BLaER1 treated with 17β-estradiol and CSF1 and Interleukin-3, amounts not matched to agents 10 nM and 100 nM (cell line): ENCODE data around the gene SYT6.
"Not testable (repeated sequence)": the region's sequence is repeated elsewhere in the genome, so short reads cannot be mapped to it uniquely, and the experiment has no call there.

ENCODE experiments used
- H3K27ac ChIP-seq, 11 experiments: shearing (Covaris generic); formaldehyde crosslinking; 2 replicates each; pipeline ENCODE4 v1.8.1; 2022
- H3K27me3 ChIP-seq, 11 experiments: shearing (Covaris generic); formaldehyde crosslinking; 2 replicates each; pipeline ENCODE4 v1.8.1; 2022
- H3K36me3 ChIP-seq, 11 experiments: shearing (Covaris generic); formaldehyde crosslinking; 2 replicates each; pipeline ENCODE4 v1.8.1; 2022
- H3K4me1 ChIP-seq, 10 experiments: shearing (Covaris generic); formaldehyde crosslinking; 2 replicates each; pipeline ENCODE4 v1.8.1; 2022
- H3K4me2 ChIP-seq, 11 experiments: shearing (Covaris generic); formaldehyde crosslinking; 2 replicates each; pipeline ENCODE4 v1.8.1; 2022
- H3K4me3 ChIP-seq, 10 experiments: shearing (Covaris generic); formaldehyde crosslinking; 2 replicates each; pipeline ENCODE4 v1.8.1; 2022
- H3K9ac ChIP-seq, 11 experiments: shearing (Covaris generic); formaldehyde crosslinking; 2 replicates each; pipeline ENCODE4 v1.8.1; 2022
- H3K9me3 ChIP-seq, 11 experiments: shearing (Covaris generic); formaldehyde crosslinking; replicated peaks in 1 of 11; 2 replicates each; pipeline ENCODE4 v1.8.1; 2022
- H4K20me1 ChIP-seq, 11 experiments: shearing (Covaris generic); formaldehyde crosslinking; 2 replicates each; pipeline ENCODE4 v1.8.1; 2022
- Cebpa-rat ChIP-seq, 11 experiments: shearing (Covaris generic); IDR thresholded peaks; 2 replicates each; pipeline ENCODE4 v1.8.1; 2022

The SYT6 gene

DNA sequence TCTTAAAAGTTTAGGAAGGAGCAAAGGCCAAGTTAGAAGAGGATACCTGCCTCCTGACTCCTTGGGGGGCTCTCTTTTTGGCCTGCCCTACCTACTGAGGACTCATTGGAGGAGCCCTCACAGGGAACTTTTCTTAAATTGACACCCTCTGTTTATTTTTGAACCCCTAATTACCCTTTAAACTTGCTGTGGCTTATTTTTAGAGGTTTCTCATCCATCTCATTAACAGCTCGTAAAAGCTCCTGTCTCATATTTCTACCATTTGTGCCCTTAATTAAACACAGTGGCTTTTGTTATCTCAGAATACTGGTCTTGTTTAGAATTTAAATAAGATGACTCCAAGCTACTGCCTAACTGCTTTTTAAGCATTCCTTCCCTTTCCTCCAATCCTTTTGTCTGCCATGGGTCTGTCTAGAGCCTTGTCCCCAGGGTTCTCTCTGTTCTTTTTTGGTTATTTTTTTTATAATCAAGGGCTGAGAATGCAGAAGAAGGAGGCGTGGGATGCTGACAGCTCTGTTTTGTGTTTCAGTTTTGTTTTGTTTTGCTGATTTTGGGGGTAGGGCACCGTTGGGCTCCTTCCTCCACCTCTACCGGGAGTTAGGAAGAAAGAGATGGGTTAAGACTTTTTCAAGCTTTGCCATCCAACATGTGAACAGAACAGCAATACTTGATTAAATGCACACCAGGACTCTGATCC, 78.0 kb downstream of the SYT6 start:
- Histone ChIP-seq H3K4me2 (peak overlapping the region in 8 of 11 experiments; percentile 11 to 52 (median 33); a peak in 13 of 22 replicates), H4K20me1 (no peaks in the 10 kb centered on the region), H3K9ac (no peak overlapping the region), H3K36me3 (peaks cover 0 to 8% (median 0%) of the 10 kb centered on the region in 11 experiments; a peak in 2 of 22 replicates), H3K4me1 (peaks cover 0 to 20% (median 11%) of the 10 kb centered on the region in 10 experiments; a peak in 14 of 20 replicates), H3K4me3 (no peak overlapping the region), H3K9me3 (peaks cover 24 to 34% (median 26%) of the 10 kb centered on the region in 11 experiments), H3K27me3 (no peaks in the 10 kb centered on the region), H3K27ac (no peak overlapping the region)
- TF ChIP-seq Cebpa-rat (IDR thresholded peaks at IDR 0.05), result no peak

- Histone ChIP-seq H3K4me1 (peaks cover 0 to 20% (median 11%) of the 10 kb centered on the region in 10 experiments; a peak in 14 of 20 replicates), H3K9ac (no peak overlapping the region), H3K4me3 (no peak overlapping the region), H3K27me3 (no peaks in the 10 kb centered on the region), H3K36me3 (peaks cover 0 to 8% (median 0%) of the 10 kb centered on the region in 11 experiments; a peak in 2 of 22 replicates), H3K4me2 (peak overlapping the region in 2 of 11 experiments; percentile 49 to 52; a peak in 4 of 22 replicates), H3K9me3 (peaks cover 24 to 40% (median 26%) of the 10 kb centered on the region in 11 experiments), H3K27ac (no peak overlapping the region), H4K20me1 (no peaks in the 10 kb centered on the region)
- TF ChIP-seq Cebpa-rat (IDR thresholded peaks at IDR 0.05), result no peak
Measured at GRCh38 chr1:114075105-114075504, 78.6 kb downstream of the SYT6 start.

DNA sequence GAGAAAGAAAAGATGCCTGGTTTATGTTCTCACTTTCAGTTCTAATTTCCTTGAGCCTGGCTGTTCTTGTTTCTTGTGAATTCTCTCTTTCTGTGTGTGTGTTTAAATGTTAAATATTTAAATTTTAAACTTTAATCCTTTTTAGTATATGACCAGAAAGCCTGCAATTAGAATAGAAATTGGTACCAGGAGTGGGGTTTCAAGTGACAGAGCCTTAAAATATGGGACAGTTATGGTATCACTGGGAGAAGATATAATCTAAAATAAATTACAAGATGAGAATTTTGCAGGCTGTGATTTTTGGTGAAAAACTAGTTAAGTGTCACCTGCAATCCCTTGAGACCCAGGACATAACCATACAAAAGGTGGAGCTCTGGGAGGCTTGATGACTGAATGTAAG, 81.4 kb downstream of the SYT6 start:
- Histone ChIP-seq H3K36me3 (peaks cover 0 to 8% (median 0%) of the 10 kb centered on the region in 11 experiments; a peak in 2 of 22 replicates), H3K4me3 (no peak overlapping the region), H4K20me1 (no peaks in the 10 kb centered on the region), H3K27ac (no peak overlapping the region), H3K9me3 (peaks cover 24 to 41% (median 26%) of the 10 kb centered on the region in 11 experiments), H3K9ac (no peak overlapping the region), H3K27me3 (no peaks in the 10 kb centered on the region), H3K4me1 (peaks cover 0 to 16% (median 10%) of the 10 kb centered on the region in 10 experiments; a peak in 14 of 20 replicates), H3K4me2 (no peak overlapping the region)
- no peak for TF ChIP-seq Cebpa-rat (IDR thresholded peaks at IDR 0.05)

DNA sequence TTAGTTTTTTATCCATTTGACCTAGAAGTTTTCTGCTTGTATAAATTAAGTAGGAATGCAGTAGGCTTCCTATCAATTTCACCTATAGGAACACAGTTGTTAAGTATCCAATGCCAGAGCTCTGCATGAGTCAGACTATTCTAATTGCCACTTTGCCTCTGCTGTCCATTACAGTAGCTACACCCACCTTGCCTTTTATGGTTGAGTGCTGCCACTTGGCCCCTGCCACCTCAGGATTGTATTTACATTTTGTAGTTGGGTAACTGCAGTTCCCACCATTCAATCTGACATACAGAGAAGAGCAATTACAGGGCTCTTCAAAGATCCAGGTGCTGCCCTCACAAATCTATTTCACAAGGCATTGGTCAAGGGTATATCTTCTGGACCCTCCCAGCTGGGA, 83.9 kb downstream of the SYT6 start:
- H4K20me1 ChIP-seq, H3K27ac ChIP-seq, H3K27me3 ChIP-seq, H3K4me1 ChIP-seq, H3K36me3 ChIP-seq, H3K4me2 ChIP-seq, H3K4me3 ChIP-seq, H3K9ac ChIP-seq: not testable (repeated sequence)
- peaks cover 24 to 41% (median 26%) of the 10 kb centered on the region in 11 experiments for H3K9me3 ChIP-seq

- not testable (repeated sequence) for H3K4me3 ChIP-seq, H4K20me1 ChIP-seq, H3K27ac ChIP-seq, H3K4me1 ChIP-seq, H3K9ac ChIP-seq, H3K36me3 ChIP-seq, H3K27me3 ChIP-seq, H3K4me2 ChIP-seq
- H3K9me3 ChIP-seq, result peaks cover 21 to 37% (median 26%) of the 10 kb centered on the region in 11 experiments
Measured at GRCh38 chr1:114068684-114069083, 85.0 kb downstream of the SYT6 start.

DNA sequence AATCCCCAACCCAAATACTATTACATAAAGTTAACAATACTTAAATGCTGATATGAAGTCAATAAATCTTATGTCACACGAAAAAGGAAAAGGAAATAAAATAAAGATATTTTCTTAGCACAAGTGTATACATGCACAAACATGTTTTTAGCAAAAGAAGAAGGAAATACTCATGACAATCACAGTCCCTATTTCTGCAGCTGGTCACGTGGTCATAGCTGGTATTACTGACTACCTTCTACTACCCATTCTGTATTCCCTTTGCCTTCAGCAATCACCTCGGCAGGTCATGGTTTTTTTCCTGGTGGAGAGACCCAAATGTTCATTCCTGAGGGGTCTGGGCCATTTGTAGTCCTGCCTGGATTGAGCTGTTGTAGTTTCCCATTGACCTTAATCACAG, 88.0 kb downstream of the SYT6 start:
- H3K4me3 ChIP-seq, H3K27ac ChIP-seq, H3K36me3 ChIP-seq, H3K9ac ChIP-seq, H3K4me1 ChIP-seq, H3K27me3 ChIP-seq, H4K20me1 ChIP-seq: not testable (repeated sequence)
- Histone ChIP-seq H3K9me3 (peaks cover 13 to 24% (median 14%) of the 10 kb centered on the region in 11 experiments), H3K4me2 (peak overlapping the region in 1 of 11 experiments; percentile 51; a peak in 2 of 22 replicates)

- Histone ChIP-seq H3K4me1 (peaks cover 0 to 9% (median 0%) of the 10 kb centered on the region in 10 experiments; a peak in 1 of 20 replicates), H3K9ac (no peak overlapping the region), H3K9me3 (peaks cover 17 to 36% (median 28%) of the 10 kb centered on the region in 11 experiments), H3K27ac (no peak overlapping the region), H3K27me3 (no peaks in the 10 kb centered on the region), H4K20me1 (no peaks in the 10 kb centered on the region), H3K4me3 (no peak overlapping the region), H3K4me2 (no peak overlapping the region), H3K36me3 (peaks cover 0 to 8% (median 0%) of the 10 kb centered on the region in 11 experiments; a peak in 5 of 22 replicates)
- no peak for TF ChIP-seq Cebpa-rat (IDR thresholded peaks at IDR 0.05)
Measured at GRCh38 chr1:114063544-114063943, 90.1 kb downstream of the SYT6 start.

- peaks cover 0 to 9% (median 0%) of the 10 kb centered on the region in 10 experiments; a peak in 1 of 20 replicates for H3K4me1 ChIP-seq
- no peak overlapping the region for H3K4me3 ChIP-seq
- no peak overlapping the region for H3K27ac ChIP-seq
- H3K27me3 ChIP-seq, result no peaks in the 10 kb centered on the region
- no peak overlapping the region for H3K9ac ChIP-seq
- H3K4me2 ChIP-seq, result no peak overlapping the region
- no peak for TF ChIP-seq Cebpa-rat (IDR thresholded peaks at IDR 0.05)
- peaks cover 0 to 8% (median 0%) of the 10 kb centered on the region in 11 experiments; a peak in 5 of 22 replicates for H3K36me3 ChIP-seq
- no peaks in the 10 kb centered on the region for H4K20me1 ChIP-seq
- peaks cover 17 to 36% (median 30%) of the 10 kb centered on the region in 11 experiments for H3K9me3 ChIP-seq
Measured at GRCh38 chr1:114062477-114063099, 91.1 kb downstream of the SYT6 start.

DNA sequence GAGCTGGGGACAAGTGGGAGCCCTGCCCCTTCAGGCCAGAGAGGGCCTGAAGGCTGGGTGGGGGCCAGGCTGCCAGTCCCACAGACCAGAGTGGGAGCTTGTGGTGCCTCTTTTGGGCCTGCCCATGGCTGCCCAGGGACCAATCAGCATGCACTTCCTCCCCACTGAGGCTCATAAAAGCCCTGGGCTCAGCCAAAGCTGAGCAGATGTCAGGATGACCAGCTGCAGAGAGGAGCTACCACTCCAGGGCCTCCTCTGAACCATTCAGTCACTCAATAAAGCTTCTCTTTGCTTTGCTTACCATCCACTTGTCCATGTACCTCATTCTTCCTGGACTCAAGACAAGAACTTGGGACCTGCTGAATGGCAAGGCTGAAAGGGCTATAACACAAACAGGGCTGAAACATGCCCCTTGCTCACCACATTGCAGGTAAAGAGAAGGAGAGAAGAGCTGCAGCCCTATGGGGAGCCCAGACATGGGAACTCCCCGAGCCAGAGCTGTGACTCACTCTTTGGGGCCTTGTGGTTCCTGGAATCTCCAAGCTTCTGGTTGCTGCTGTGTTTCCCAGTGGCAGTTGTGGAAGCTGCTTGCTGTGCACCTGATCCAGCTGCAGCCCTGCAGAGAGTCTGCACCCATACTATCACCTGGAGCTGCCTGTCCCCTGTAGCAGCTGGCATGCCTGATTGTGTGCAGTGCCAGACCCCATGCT, 92.4 kb downstream of the SYT6 start:
- Histone ChIP-seq H3K27ac (no peak overlapping the region), H3K27me3 (no peaks in the 10 kb centered on the region), H3K9ac (no peak overlapping the region), H3K4me2 (no peak overlapping the region), H3K4me3 (peak overlapping the region in 2 of 10 experiments; percentile 19 to 28; a peak in 3 of 20 replicates), H3K4me1 (peaks cover 0 to 9% (median 0%) of the 10 kb centered on the region in 10 experiments; a peak in 1 of 20 replicates), H3K36me3 (peaks cover 0 to 8% (median 0%) of the 10 kb centered on the region in 11 experiments; a peak in 5 of 22 replicates), H4K20me1 (no peaks in the 10 kb centered on the region), H3K9me3 (peaks cover 17 to 46% (median 34%) of the 10 kb centered on the region in 11 experiments)
- no peak for TF ChIP-seq Cebpa-rat (IDR thresholded peaks at IDR 0.05)

GRCh38 chr1:114058236-114058635, 95.4 kb downstream of the SYT6 start:
- not testable (repeated sequence) for H4K20me1 ChIP-seq, H3K4me3 ChIP-seq, H3K27me3 ChIP-seq, H3K27ac ChIP-seq, H3K9ac ChIP-seq, H3K4me2 ChIP-seq, H3K4me1 ChIP-seq, H3K36me3 ChIP-seq
- peaks cover 17 to 46% (median 34%) of the 10 kb centered on the region in 11 experiments for H3K9me3 ChIP-seq
